NK-92 (cell line): ENCODE results near the gene NUDT4.
"Not testable (repeated sequence)": the region's sequence is repeated elsewhere in the genome, so short reads cannot be mapped to it uniquely, and the experiment has no call there.

Source experiments
- DNase-seq: peaks from one replicate; lab custom pipeline; 2025; ENCODE audit not compliant: unreplicated experiment; lab: John Stamatoyannopoulos, UW

Gene NUDT4

GRCh38 chr12:93427779-93428564, 50.2 kb downstream of the NUDT4 start:
- DNase-seq = no peak

- DNase-seq = no peak
These were observed 51.7 kb downstream of the NUDT4 start for GRCh38 chr12:93429448-93429847.

DNA sequence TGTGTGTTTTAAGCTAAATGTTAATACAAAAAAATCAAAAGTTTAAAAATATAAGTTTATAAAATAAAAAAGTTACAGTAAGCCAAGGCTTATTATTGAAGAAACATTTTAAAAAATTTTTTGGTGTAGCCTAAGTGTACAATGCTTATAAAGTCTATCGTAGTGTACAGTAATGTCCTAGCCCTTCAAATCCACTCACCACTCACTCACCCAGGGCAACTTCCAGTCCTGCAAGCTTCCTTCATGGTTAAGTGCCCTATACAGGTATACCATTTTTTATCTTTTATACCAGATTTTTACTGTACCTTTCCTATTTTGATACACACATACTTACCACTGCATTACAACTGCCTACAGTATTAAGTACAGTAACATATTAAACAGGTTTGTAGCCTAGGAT, 52.1 kb downstream of the NUDT4 start:
- no peak for DNase-seq

DNA sequence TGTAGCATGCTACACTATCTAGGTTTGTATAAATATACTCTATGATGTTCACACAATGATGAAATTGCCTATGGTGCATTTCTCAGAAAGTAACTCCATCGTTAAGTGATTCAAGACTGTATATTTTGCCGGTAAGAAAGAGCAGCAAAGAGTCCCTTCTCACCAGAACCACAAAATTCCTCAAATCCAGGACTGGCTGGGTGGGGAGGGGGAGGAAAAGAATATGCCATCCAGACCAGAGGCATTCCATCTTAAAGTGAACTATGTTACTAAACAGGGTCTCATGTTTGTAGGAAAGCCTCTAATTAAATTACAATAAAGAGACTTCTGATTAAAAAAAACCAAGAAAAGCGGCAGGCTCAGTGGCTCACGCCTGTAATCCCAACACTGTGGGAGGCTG, 52.6 kb downstream of the NUDT4 start:
- no peak for DNase-seq

DNA sequence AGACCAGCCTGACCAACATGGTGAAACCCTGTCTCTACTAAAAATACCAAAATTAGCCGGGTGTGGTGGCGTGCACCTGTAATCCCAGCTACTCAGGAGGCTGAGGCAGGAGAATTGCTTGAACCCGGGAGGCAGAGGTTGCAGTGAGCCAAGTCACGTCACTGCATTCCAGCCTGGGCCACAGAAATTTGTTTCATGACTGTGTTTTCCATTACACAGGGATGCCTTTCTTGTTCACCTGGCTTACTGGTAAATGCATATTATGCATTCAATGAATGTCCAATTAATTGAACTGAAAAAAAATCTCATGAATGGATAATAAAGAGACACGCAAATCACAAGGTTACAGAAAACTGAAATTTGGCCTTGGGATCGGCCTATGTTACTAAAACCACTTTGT, 54.3 kb downstream of the NUDT4 start:
- DNase-seq = not testable (repeated sequence)

DNA sequence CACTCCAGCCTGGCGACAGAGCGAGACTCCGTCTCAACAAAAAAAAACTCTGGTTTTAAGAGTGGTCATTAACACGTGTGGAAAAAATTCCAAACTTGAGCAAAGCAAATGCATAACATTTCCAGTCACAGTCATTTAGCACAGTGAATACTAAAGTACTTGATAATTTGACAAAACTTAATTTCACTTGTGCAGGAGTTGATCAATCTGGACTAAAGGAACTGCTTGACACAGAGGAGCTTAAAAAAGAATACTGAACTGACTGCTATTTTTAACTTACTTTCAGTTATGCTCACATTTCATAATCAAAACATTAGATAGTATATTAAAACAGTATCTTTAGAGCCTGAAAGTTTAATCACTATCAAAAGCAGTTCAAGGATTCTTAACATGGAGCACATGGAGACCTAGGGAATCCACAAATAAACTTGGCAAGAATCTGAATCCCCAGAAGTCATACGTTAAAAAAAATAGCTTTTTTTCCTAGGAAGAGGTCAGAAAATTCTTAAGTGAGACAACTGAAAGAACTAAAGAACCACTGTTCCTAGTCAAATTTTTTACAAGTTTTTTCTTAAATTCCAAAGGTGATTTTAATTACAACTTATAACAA, 56.6 kb downstream of the NUDT4 start:
- DNase-seq = no peak

DNA sequence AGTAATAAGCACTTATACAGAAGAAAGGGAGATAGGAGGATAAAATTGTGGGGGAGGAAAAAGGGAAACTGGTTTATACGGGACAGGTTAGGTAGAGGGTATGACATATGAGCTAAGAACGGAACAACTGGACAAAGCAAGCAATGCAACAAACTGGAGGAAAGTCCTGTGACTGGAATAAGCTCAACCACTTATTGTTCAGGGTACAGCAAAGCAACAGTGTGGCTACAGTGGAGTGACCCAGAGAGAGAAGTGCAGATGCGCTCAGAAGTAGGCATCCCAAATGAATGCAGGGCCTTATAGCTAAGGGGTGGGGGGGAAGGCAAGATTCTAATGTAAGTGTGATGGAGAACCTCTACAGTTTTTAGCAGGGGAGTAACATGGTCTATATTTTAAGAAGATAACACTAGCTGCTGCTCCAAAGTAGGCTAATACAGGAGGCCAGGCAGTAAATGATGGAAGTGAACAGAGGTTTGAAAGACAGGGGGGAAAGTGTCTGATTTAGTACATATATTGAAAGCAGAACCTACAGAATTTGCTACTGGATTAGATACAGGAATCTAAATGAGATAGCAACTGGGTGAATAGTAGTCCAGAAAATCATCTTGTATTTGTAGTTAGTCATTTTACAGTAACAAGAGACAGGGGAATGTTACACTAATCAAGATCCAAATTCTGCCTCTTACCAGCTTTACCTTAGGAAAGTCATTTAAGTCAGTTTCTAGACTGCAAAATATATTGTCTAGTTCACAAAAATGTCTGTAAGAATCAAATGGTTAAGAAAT, 60.7 kb downstream of the NUDT4 start:
- no peak for DNase-seq

DNA sequence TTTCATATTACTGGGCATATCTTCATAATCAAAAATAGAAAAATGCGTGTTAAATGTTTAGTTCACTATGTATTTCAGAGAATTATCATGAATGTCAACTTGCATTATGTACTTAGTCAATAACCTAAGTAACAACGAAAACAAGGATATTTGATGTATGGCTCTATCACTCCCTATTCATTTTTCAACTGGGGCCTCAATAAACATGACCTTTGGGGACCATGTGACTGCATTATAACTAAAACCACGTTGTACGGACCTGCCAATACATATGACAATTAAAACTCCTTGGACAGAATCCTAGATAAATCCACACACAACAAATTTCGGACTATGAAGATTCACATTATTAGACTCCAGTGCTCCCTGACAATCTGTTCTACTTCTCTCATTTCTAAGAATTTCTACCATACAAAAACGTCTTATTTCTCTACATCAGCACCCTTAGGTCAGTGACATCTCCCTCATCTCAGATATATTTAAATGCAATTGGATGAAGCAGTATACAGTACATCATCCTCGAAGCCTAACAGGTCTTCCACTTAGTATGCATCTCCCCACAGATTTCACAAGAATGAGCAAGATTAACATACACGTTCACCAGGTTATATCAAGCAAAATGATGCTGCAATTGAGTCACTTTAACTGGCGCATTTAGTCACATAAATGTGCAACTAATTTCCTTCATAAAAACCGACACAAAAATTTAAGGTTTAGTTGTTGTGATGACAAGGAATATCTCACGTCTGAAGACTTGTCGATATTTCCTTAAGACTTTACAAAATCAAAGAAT, 62.5 kb downstream of the NUDT4 start:
- DNase-seq = no peak

DNA sequence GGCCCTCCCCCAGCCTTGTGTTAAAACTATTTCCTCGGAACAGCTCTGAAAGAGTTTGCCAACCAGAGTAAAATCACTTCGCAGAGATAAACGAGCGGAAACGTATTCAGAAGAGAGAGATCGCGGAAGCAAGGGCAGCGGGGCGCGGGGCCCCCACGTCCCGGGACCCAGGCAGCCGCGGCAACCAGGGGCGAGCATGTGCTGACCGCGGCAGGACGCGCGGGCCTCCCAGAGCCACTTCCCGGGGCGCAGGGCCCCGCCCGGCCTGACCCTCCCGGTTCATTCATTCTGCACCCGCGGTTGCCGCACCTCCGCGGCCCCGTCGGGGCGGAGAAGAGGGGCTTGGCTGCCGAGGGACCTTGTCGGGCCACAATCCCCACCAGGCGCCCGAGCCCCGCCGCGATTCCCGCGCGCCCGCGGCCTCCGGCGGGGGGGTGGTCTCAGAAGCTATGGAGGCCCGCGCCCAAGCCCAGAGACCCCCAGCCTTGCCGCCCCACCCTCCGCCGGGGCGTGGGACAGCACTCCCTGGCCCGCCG, 63.4 kb downstream of the NUDT4 start:
- DNase-seq = no peak

DNA sequence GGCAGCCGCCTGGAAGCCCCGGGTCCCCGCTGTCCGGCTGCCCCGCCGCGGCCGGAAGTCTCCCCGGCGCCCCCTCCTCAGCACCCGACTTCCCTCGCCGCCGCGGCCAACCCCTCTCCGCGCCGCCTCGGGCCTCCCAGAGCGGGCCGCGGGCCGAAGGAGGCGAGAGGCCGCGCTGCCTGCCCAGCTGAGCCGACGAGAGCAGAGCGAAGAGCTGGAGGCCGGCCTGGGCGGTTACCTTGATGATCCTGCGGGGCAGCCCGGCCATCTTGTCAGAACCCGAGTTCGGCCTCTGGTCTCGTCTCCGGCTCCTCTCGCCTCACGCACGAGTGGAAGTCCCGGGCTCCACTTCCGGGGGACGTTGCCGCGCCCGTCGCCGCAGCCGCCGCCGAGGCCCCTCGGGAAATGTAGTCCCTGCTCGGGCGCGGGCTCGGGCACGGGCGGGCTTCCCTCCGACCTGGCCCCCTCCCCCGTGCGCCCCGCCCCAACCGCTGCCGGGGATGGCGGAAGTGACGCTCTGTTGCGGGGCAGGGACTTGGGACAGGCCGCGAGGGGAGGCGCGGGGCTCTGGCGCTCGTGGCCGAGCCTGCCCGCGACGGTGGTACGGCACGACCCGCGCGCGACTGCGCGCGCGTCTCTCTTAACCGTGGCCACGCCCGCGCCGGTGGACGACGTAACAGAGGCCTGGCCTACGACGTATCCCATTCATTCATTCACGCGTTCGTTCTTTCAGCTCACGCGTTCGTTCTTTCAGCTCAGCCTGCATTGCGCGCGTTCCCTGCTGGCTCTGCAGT, 64.1 kb downstream of the NUDT4 start, which contains the start of gene UBE2N:
TSS of gene UBE2N (minus strand) at position 331 of the 794 bp plus-strand sequence. CDS start at position 268, 63 bp downstream.
- peak; percentile 86 for DNase-seq

DNA sequence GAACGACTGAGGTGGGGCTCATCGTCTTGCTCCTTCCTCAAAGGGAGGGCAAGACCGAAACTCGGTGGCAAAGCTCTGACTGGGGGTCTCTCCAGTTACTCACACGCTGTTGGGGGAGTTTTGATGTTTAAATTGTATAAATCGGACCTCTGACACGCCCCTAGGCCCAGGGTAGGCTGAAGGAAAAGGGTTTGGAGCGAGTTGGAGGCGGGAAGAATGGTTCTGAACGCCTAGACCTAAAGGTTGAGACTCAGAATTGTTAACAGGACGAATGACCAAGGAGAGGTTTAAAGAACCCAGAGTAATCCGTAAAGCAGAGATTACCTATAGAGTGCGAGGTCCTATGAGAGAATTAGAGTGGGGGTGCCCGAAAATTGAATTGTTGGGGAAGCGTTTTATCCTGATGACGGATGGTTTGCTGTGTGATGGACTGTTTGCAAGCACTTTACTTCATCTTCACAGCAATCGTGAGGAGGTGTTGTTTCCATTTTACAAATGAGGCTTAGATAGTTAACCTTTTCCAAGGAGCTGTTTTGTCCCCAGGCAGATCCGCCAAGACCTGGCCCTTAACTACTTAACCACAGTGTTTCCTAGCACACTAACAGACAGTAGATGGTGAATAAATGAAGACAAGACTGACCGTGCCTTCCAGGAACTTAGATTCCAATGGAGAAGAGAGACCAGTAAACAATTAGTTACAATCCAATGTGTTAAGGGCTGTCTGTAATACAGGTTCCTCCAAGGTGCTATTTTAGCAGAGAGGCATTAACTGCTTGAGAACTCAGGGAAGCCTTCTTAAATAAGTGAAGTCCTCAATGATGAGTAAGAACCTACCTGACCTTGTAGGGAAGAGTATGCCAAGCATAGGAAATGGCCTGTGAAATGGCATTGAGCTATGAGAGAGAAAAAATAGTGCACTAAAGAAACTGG, 65.0 kb downstream of the NUDT4 start:
- DNase-seq = no peak

DNA sequence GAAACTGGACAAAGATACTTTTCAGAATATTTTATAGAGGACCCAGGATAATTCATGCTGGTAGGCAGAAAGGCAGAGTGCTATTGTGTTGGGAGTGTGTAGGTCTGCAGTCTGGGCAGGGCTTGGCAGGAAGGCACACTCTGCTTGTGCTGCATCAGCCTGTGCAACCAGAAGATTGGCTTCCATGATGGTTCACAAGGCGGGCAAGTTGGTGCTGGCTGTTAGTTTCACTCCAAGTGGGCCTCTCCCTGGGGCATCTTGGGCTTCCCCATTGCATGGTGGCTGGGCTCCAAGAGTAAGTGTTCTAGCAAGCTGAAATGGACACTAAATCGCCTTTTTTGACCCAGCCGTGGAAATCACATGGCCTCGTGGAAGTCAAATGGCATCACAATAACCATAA, 65.9 kb downstream of the NUDT4 start:
- DNase-seq = no peak

- no peak for DNase-seq
These were observed 70.0 kb downstream of the NUDT4 start for GRCh38 chr12:93447555-93448290.

DNA sequence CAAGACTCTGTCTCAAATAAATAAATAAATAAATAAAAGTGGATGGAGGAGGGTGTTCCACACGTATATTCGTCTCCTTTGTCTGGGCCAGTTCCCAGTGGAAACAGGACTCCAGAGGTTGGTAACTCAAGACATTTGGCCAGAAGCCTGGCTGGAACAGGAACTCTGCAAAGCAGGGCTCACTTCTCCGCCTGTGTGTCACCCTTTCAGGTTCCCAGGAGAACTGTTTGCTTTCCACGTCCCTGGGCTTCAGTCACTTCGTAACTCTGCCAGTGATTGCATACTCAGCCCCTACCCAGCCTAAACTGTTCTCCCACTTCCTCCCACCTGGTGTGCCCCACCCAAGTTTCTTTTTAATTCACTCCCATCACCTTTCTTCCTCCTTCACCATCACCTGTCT, 71.1 kb downstream of the NUDT4 start:
- no peak for DNase-seq

DNA sequence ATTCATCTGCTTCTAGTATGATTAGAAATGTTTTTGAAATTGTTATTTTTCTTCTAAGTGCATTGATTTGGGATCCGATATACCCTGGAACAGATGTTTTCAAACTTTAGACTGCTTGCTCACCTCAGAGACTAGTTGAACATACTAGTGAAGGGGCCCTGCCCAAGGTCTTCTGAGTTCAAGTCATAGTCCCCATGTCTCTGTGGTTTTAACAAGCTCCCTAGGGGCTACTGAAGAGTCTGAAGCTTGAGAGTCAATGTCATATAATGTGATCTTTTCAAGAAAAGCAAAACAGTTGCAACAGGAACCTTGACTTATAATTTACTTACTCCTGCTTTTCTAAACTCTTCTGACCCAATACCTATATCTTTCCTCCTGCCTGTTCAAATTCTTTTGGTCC, 71.6 kb downstream of the NUDT4 start:
- no peak for DNase-seq

- no peak for DNase-seq
These were observed 73.9 kb downstream of the NUDT4 start for GRCh38 chr12:93451423-93452158.

DNA sequence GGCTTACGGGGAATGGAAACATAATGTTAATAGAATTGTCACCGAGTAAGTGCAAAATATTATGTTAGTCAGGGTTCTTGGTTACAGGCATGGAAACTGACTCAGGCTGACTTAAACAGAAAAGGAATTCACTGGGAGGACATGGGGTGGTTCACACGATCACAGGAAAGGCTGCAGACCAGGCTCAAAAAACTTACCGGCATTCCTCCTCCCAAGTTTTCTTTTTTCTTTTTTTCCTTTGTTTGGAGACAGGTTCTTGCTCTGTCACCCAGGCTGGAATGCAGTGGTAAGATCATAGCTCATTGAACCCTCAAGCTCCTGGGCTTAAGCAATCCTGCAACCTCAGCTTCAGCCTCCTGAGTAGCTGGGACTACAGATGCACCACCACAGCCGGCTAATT, 75.9 kb downstream of the NUDT4 start:
- no peak for DNase-seq

DNA sequence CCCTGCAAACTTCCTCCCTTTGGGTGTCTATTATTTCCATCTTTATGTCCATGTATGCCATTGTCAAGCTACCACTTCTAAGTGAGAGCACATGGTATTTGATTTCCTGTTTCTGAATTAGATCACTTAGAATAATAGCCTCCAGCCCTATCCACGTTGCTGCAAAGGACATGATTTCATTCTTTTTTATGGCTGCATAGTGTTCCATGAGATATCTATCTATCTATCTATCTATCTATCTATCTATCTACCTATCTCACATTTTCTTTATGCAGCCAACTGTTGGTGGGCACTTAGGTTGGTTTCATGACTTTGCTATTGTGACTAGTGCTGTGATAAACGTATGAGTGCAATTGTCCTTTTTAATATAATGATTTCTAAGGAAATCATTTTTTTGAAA, 78.4 kb downstream of the NUDT4 start:
- no peak for DNase-seq
